Inflammatory macrophage treated with lipopolysaccharide for 4 hours (primary cell): ENCODE results near the gene NHERF1.

Source experiments
- DNase-seq: peaks from one replicate; pipeline ENCODE4 v3.0.0-alpha.2; 2020

NHERF1 gene

DNA sequence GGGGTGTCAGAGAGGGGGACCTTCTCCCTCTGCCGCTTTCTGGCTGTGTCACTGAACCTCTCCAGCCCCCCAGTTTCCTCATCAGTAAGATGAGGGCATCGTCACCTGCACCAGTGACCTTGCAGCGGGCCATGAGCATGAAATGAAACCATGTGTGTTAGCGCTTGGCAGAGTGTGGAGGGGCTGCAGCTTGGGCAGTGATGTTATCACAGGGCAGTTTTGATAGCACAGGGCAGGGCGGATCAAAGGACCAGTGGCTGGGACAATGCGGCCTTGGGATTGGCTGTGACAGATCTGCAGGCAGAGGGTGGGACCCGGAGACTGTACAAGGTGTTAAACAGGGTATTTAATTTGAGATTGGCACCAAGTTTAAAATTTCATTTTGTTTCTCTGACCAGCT, 66.6 kb downstream of the NHERF1 start:
- no peak for DNase-seq

DNA sequence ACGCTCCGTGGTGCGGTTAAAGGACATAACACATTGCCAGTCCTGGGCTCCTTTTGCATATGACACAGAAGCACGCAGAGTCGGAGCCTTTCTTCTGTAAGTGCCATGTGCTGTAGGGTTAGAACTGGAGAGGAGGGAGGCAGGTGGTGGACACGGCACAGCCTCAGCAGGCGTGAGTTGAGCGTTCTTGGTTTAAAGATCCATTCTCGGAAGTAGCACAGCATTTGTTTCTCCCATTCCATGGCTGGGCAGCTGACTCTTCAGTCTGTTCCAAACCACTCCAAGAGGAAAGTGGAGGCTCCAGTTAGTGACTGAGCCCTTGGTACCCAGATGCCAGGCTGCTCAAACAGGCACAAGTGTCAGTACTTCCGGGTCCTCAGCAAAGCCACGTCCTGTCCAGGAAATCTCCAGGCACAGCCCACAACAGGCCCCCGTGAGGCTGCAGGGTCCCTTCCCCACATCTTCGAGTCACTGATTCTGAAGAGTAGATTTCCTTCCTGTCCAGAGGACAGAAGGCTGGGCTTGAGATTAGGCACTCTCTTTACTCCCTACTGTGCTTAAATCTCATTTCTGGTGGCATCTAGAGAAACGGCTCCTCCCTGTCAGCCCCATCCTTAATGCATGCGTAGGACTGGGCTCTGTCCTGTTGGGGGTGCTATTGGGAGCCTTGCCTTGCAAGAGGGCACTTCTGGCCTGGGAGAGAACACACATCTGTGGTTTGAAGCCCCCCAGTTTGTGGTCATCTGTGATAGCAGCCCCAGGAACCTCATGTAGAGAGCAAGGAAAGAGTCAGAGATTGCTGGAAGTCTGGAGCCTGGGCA, 67.3 kb downstream of the NHERF1 start:
- DNase-seq: no peak

DNA sequence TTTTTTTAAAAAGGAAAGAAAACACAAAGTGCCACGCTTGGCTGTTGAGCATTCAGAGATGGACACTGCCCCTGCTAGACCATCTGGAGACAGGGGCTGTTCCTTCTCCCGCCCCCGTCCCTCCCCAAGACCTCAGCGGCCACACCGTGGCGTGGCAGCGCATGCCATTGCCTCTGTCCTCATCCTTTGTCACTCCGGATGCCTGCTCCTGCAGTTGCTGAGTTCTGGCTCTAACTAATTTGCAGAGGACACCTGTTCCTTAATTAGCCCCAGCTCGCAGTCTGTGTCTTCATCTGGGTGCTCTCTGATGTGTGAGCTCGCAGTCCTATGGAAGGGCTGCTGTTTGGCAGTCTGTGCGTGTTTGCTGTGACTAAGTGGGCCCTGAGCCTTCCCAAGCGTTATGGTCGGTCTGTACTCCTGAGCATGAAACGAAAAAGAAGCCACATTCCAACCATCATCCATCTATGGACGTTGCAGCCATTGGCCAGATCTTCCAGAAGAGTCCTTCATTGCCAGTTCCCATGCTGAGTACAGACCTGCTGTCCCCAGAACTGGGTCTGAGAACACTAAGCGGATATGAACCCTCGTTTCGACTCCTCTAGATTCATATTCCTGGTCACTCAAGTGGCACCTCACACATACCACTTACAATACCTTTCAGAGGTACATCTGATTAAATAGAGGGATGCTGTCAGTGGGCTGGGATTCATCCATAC, 68.6 kb downstream of the NHERF1 start:
- no peak for DNase-seq

DNA sequence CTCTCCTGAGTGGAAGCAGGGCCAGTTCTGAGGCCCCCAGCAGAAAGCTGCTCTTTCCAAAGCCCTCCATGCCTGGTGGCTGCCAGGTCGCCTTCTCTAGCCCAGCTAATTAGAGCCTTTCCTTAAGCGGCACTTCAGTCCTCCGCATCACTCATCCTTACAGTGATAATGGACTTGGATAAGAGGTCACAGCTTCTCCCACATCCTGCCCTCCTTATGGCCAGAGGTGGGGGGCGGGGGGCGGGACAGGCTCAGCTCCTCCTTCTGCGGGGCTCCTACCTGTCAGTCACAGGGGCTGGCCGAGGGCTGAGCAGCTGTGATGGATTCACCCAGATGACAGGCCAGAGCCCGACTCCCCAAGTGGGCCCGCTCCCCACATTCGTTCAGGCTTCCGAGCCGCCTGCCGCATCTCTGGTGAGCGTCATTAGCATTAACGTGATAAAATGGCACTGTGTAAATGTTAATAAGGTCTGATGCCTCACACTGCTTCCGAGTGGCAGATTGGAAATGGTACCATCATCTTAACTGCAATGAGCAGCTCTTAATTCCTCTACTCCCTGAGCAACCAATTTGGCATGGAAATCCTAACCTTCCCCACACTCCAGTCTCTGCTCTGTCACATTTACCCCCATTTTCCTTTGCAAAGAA, 70.0 kb downstream of the NHERF1 start:
- DNase-seq: no peak
